Heart right ventricle (tissue), 16 donors: ENCODE data around the gene LIPH. TPM values are rescaled to one million over a fixed set of nuclear protein-coding genes. Genes with fewer than 3 reads are reported as not detected.

Experiments
- ATAC-seq, 8 donors: fragments of 200-7000 bp; cut with Tn5 transposase; one replicate each; pipeline ENCODE4 v1.9.1; 2020; ENCODE audit warnings: mild to moderate bottlenecking in 8 of 8, moderate library complexity in 8 of 8, moderate number of reproducible peaks in 1 of 8
- DNase-seq, 2 donors: peaks; one replicate each; pipeline ENCODE4 v3.0.0-alpha.2; 2020
- H3K27ac ChIP-seq, 10 donors: fragments of 200-600 bp; sonication (generic) in 2 of 10; one replicate each; pipeline versions ENCODE4 v1.5.0 to v1.8.0; 2020 to 2022; ENCODE audit warnings: mild to moderate bottlenecking in 3 of 10
- H3K27me3 ChIP-seq, 7 donors: fragments of 200-600 bp; one replicate each; pipeline ENCODE4 v1.8.0; 2021 to 2022; ENCODE audit warnings: mild to moderate bottlenecking in 2 of 7
- H3K36me3 ChIP-seq, 9 donors: fragments of 200-600 bp; sonication (generic) in 1 of 9; one replicate each; pipeline versions ENCODE4 v1.5.0 to v1.8.0; 2020 to 2022; ENCODE audit warnings: mild to moderate bottlenecking in 2 of 9
- H3K4me1 ChIP-seq, 9 donors: fragments of 200-600 bp; sonication (generic) in 1 of 9; one replicate each; pipeline versions ENCODE4 v1.5.0 to v1.8.0; 2020 to 2022; ENCODE audit warnings: mild to moderate bottlenecking in 4 of 9
- H3K4me3 ChIP-seq, 10 donors: fragments of 200-600 bp; sonication (generic) in 2 of 10; one replicate each; pipeline versions ENCODE4 v1.5.0 to v1.8.0; 2020 to 2022; ENCODE audit warnings: mild to moderate bottlenecking in 7 of 10, moderate library complexity in 2 of 10
- H3K9me3 ChIP-seq, 11 donors: fragments of 200-600 bp in 10 of 11; sonication (generic) in 2 of 11; one replicate each; pipeline versions ENCODE4 v1.5.0 to v1.8.0; 2013 to 2022; ENCODE audit warnings: mild to moderate bottlenecking in 2 of 11, control low read depth in 1 of 11, moderate library complexity in 1 of 11
- WGBS, 2 donors: extraction: QIAGEN DNeasy Blood & Tissue Kit; methylation state at CpG; one replicate each; pipeline ENCODE4 v1.1.7; 2013; ENCODE audit warnings: inconsistent platforms in 1 of 2; 5-methylcytosine and 5-hydroxymethylcytosine counted together
- intact Hi-C, 10 donors: fragments of 100-400 bp; cut with DNase I; formaldehyde crosslinking; loops; one replicate each; pipeline versions ENCODE4 v1.11.1 to v1.14.2; 2022
- polyA plus RNA-seq, 2 donors: library from polyadenylated mRNA; stranded (reverse); fragments of 200-250 nt; gene quantifications; one replicate each; pipeline ENCODE4 v1.2.3, GENCODE V29; 2013
- total RNA-seq, 10 donors: library from RNA; stranded (reverse); fragmentation: NEBNext Ultra II Directional in 3 of 10; extraction: Animal tissue kit (Norgen Biotek cat#: 25700) in 3 of 10; gene quantifications; one replicate each; pipeline versions ENCODE4 v1.2.1 to v1.2.4, GENCODE V29; 2021 to 2023
- TF ChIP-seq, protein P1 (sequence below), 9 donors: fragments of 200-600 bp; sonication (generic) in 2 of 9; IDR thresholded peaks; one replicate each; pipeline versions ENCODE4 v1.5.0 to v1.8.0; 2021 to 2022; ENCODE audit warnings: antibody characterized with exemption in 9 of 9, mild to moderate bottlenecking in 5 of 9, moderate library complexity in 1 of 9
- donor health status: Arrhythmogenic right ventricular cardiomyopathy.
- donor health status: ischemic (EF 13 %, LVEDD 7.1; RV severe dilation, severe dysfunction).
- donor health status: healthy with polysubstance abuse.
- donor health status: DM: no; HTN: yes; CAD: no.
- donor health status: DM: no; HTN: no; CAD: no.
- donor health status: ischemic (EF 25% LVEDD 6.9; RV normal size, moderate dysfunction).
- donor health status: ischemic (EF 25% LVEDD 5.7; RV mildly dilated, moderate dysfunction).
- donor health status: healthy.
- donor health status: DM: yes; HTN: yes; CAD: no.
- donor health status: Ischemic cardiomyopathy.
- donor health status: ischemic (EF 35%, LVEDD 5.7; RV mildly dilated, moderate dysfunction).
- donor health status: nonischemic (EF 11% LVEDD 7.7; RV severe dilation, severe dysfunction).
- donor health status: DM: yes; HTN: yes; CAD: no.
- donor health status: PGD.
- donor health status: ischemic (EF 29% LVEDD 5.4; RV normal size, mild dysfunction).
- donor health status: nonischemic (EF 23%, LVEDD 6.1; RV moderate dilation, normal function).

Gene LIPH
- total and polyA plus RNA-seq, 12 donors = 0.12 to 1.7 (median 0.42) TPM; not detected in 2

DNA sequence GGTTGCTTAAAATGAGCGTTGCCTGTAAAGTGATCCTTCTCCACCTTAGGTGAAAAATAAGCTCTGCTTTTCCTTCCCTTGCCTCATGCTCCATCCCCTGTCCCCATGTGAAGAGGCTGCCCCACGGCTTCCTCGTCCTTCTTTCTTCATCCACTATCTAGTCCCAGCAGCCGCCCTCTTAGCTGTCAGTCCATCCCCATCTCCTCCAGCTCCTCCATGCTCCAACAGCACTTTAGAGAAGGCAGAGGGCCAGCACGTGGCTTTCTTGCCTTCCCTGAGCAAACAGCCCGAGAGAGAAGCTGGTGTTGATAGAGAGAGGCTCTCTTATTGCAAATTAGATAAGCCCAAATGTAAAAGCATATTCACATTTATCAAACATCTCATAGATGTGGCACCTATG, 44.5 kb downstream of the LIPH start:
- intact Hi-C loops = loop anchor here in 1 of 10 donors (10.0 kb wide), 1 partner anchor 47 kb away; the partner anchor contains the start of gene LIPH
- TF ChIP-seq, protein P1, sequence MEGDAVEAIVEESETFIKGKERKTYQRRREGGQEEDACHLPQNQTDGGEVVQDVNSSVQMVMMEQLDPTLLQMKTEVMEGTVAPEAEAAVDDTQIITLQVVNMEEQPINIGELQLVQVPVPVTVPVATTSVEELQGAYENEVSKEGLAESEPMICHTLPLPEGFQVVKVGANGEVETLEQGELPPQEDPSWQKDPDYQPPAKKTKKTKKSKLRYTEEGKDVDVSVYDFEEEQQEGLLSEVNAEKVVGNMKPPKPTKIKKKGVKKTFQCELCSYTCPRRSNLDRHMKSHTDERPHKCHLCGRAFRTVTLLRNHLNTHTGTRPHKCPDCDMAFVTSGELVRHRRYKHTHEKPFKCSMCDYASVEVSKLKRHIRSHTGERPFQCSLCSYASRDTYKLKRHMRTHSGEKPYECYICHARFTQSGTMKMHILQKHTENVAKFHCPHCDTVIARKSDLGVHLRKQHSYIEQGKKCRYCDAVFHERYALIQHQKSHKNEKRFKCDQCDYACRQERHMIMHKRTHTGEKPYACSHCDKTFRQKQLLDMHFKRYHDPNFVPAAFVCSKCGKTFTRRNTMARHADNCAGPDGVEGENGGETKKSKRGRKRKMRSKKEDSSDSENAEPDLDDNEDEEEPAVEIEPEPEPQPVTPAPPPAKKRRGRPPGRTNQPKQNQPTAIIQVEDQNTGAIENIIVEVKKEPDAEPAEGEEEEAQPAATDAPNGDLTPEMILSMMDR (IDR thresholded peaks at IDR 0.05) = no peak
- Histone ChIP-seq H3K4me3 (no peak overlapping the region), H3K9me3 (no peaks in the 10 kb centered on the region), H3K4me1 (peaks cover 0 to 9% (median 0%) of the 10 kb centered on the region in 9 donors), H3K27me3 (no peaks in the 10 kb centered on the region), H3K27ac (peak overlapping the region in 1 of 10 donors; percentile 33), H3K36me3 (no peaks in the 10 kb centered on the region)
- WGBS, 2 donors = 51 to 59% methylated on average over 6 of the region's 6 CpGs
- no peak for DNase-seq
- no peak for ATAC-seq

DNA sequence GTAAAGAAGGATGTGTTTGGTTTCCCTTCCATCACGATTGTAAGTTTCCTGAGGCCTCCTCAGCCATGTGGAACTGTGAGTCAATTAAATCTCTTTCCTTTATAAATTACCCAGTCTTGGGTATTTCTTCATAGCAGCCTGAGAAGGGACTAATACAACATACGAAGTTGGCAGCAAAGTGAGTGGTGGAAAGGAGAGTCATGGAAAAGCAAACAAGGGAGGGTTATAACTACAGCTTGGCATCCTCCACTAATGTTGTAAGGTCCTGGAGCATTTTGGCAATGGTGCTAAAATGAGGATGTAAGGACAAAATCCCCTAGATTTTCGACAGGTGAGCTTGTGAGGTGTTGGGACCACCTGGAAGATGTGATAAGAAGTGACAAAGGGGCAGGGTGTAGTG, 47.8 kb downstream of the LIPH start:
- WGBS, 2 donors = 67 to 70% methylated on average over 3 of the region's 3 CpGs
- Histone ChIP-seq H3K27ac (no peak overlapping the region), H3K4me3 (no peak overlapping the region), H3K4me1 (peaks cover 0 to 14% (median 0%) of the 10 kb centered on the region in 9 donors), H3K9me3 (no peaks in the 10 kb centered on the region), H3K36me3 (no peaks in the 10 kb centered on the region), H3K27me3 (no peaks in the 10 kb centered on the region)
- no peak for DNase-seq
- ATAC-seq = no peak
- TF ChIP-seq, protein P1 (IDR thresholded peaks at IDR 0.05) = no peak
- intact Hi-C loops = loop anchor here in 2 of 10 donors (5.0 to 10.0 kb wide), 2 partner anchors 50 to 53 kb away; partner anchors contain the start of gene LIPH (in 1 of the 2)

DNA sequence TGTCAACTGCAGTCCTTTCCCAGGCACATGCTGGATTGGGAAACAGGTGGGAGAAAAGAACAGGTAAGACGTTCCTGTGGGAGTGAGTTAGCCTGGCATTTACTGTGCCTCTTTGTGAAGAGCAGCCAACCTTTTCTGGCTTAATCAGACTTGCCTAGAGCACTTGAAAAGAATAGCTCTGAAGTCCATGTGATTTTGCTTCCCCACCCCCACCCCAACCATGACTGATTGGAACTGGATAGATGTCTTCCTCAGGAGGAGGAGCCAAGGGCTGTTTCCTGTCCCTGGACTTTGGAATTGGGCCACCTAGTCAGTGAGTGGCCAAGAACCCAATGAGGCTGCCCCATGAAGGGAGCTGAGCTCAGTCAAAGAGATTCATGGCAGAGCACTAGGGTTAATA, 48.9 kb downstream of the LIPH start:
- H3K4me3 ChIP-seq = no peak overlapping the region
- TF ChIP-seq, protein P1 (IDR thresholded peaks at IDR 0.05) = no peak
- no peaks in the 10 kb centered on the region for H3K9me3 ChIP-seq
- peaks cover 0 to 20% (median 7%) of the 10 kb centered on the region in 9 donors for H3K4me1 ChIP-seq
- no peaks in the 10 kb centered on the region for H3K36me3 ChIP-seq
- 41 to 54% methylated on average over 1 of the region's 1 CpG for WGBS, 2 donors
- H3K27ac ChIP-seq = peak overlapping the region in 7 of 10 donors; percentile 55 to 82 (median 63)
- H3K27me3 ChIP-seq = no peaks in the 10 kb centered on the region
- ATAC-seq = no peak
- intact Hi-C loops = loop anchor here in 2 of 10 donors (5.0 to 10.0 kb wide), 2 partner anchors 51 to 54 kb away; partner anchors contain the start of gene LIPH (in 1 of the 2)
- DNase-seq = no peak

DNA sequence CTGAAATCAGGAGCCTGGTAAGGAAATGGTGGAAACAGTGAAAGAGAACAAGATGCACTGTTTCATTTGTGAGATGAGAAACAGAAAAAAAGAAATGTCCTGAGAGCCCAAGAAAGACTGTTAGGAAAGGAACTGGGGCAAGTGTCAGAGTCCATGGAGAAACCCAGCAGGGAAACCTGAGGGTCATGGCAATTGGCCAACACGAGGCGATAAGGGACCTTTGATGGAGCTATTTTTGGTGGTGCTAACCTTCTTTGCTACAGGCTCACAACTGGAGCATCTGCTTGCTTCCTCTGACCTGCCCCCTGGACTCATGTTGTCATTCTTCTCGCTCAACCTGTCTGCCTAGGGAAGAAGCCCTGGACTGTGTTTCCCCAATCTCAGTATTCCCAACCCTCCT, 49.4 kb downstream of the LIPH start:
- DNase-seq (peak; percentile 27 to 51), ATAC-seq (peak in 3 of 8 donors; percentile 16 to 28 (median 27))
- H3K27me3 ChIP-seq = no peaks in the 10 kb centered on the region
- peaks cover 0 to 21% (median 8%) of the 10 kb centered on the region in 9 donors for H3K4me1 ChIP-seq
- 26 to 47% methylated on average over 3 of the region's 3 CpGs for WGBS, 2 donors
- peak overlapping the region in 9 of 10 donors; percentile 7 to 82 (median 62) for H3K27ac ChIP-seq
- intact Hi-C loops = loop anchor here in 2 of 10 donors (5.0 to 10.0 kb wide), 2 partner anchors 52 to 54 kb away; partner anchors contain the start of gene LIPH (in 1 of the 2)
- H3K4me3 ChIP-seq = no peak overlapping the region
- no peaks in the 10 kb centered on the region for H3K9me3 ChIP-seq
- TF ChIP-seq, protein P1 (IDR thresholded peaks at IDR 0.05) = no peak
- no peaks in the 10 kb centered on the region for H3K36me3 ChIP-seq
